ENCODE data around the gene NEGR1. TPM values are rescaled to one million over a fixed set of nuclear protein-coding genes. Genes with fewer than 3 reads are reported as not detected.

Gene NEGR1
- total RNA-seq, 1 donor from 2014 or later = 18.1 TPM

- no peaks in the 10 kb centered on the region for H3K27me3 ChIP-seq (ENCODE audit: low read depth)
- H3K4me1 ChIP-seq = no peaks in the 10 kb centered on the region
- no peak overlapping the region for H3K27ac ChIP-seq
- ATAC-seq (no peak), DNase-seq (no peak)
- H3K4me3 ChIP-seq = no peak overlapping the region
- intact Hi-C loops (cut with DNase I) = no loop called here
- H3K9me3 ChIP-seq = no peaks in the 10 kb centered on the region
- H3K36me3 ChIP-seq = no peaks in the 10 kb centered on the region
- TF ChIP-seq CTCF (IDR thresholded peaks at IDR 0.05) = no peak
Observed at GRCh38 chr1:72184099-72184701, 98.1 kb downstream of the NEGR1 start.

- H3K36me3 ChIP-seq = no peaks in the 10 kb centered on the region
- no peak for ATAC-seq
- no peak for DNase-seq
- intact Hi-C loops (cut with DNase I) = no loop called here
- no peaks in the 10 kb centered on the region for H3K27me3 ChIP-seq (ENCODE audit: low read depth)
- H3K9me3 ChIP-seq = no peaks in the 10 kb centered on the region
- H3K4me1 ChIP-seq = no peaks in the 10 kb centered on the region
- no peak for TF ChIP-seq CTCF (IDR thresholded peaks at IDR 0.05)
- no peak overlapping the region for H3K27ac ChIP-seq
- H3K4me3 ChIP-seq = no peak overlapping the region
Observed at GRCh38 chr1:72182859-72183258, 99.5 kb downstream of the NEGR1 start.

GRCh38 chr1:72178266-72178665, 104.1 kb downstream of the NEGR1 start:
- no peak for TF ChIP-seq CTCF (IDR thresholded peaks at IDR 0.05)
- Histone ChIP-seq H3K9me3 (no peaks in the 10 kb centered on the region), H3K4me3 (no peak overlapping the region), H3K27me3 (ENCODE audit: low read depth) (no peaks in the 10 kb centered on the region), H3K27ac (no peak overlapping the region), H3K4me1 (no peaks in the 10 kb centered on the region), H3K36me3 (no peaks in the 10 kb centered on the region)
- intact Hi-C loops (cut with DNase I) = no loop called here
- DNase-seq = no peak
- no peak for ATAC-seq

GRCh38 chr1:72177711-72178110, 104.6 kb downstream of the NEGR1 start:
- intact Hi-C loops (cut with DNase I) = no loop called here
- no peak for TF ChIP-seq CTCF (IDR thresholded peaks at IDR 0.05)
- no peak overlapping the region for H3K27ac ChIP-seq
- H3K27me3 ChIP-seq (ENCODE audit: low read depth) = no peaks in the 10 kb centered on the region
- ATAC-seq (no peak), DNase-seq (no peak)
- no peaks in the 10 kb centered on the region for H3K4me1 ChIP-seq
- no peaks in the 10 kb centered on the region for H3K9me3 ChIP-seq
- no peaks in the 10 kb centered on the region for H3K36me3 ChIP-seq
- H3K4me3 ChIP-seq = no peak overlapping the region

- no peak for TF ChIP-seq CTCF (IDR thresholded peaks at IDR 0.05)
- no peak for ATAC-seq
- Histone ChIP-seq H3K4me1 (no peaks in the 10 kb centered on the region), H3K36me3 (no peaks in the 10 kb centered on the region), H3K4me3 (no peak overlapping the region), H3K9me3 (no peaks in the 10 kb centered on the region), H3K27me3 (ENCODE audit: low read depth) (no peaks in the 10 kb centered on the region), H3K27ac (no peak overlapping the region)
- intact Hi-C loops (cut with DNase I) = no loop called here
- no peak for DNase-seq
Observed at GRCh38 chr1:72170246-72170645, 112.1 kb downstream of the NEGR1 start.
